Right cardiac atrium (tissue), 5 donors: ENCODE results near the gene TPM4. TPM values are rescaled to one million over a fixed set of nuclear protein-coding genes. Genes with fewer than 3 reads are reported as not detected.

ENCODE experiments used
- ATAC-seq, 2 donors: fragments of 200-7000 bp; cut with Tn5 transposase; one replicate each; pipeline versions ENCODE4 v1.8.0 to v1.9.1; 2020; ENCODE audit warnings: moderate library complexity in 2 of 2, mild to moderate bottlenecking in 1 of 2
- DNase-seq, 3 donors: peaks; one replicate each; pipeline ENCODE4 v3.0.0-alpha.2; 2020
- H3K27ac ChIP-seq: one replicate; pipeline ENCODE4 v1.5.1; 2013; ENCODE audit warnings: mild to moderate bottlenecking, low read length, control low read depth, moderate library complexity
- H3K27me3 ChIP-seq: one replicate; pipeline ENCODE4 v1.6.1; 2013; ENCODE audit not compliant: control insufficient read depth, insufficient read depth
- H3K4me1 ChIP-seq: one replicate; pipeline ENCODE4 v1.6.1; 2013; ENCODE audit warnings: low read length; ENCODE audit not compliant: control insufficient read depth, insufficient read depth
- H3K4me3 ChIP-seq: one replicate; pipeline ENCODE4 v1.5.1; 2013; ENCODE audit warnings: low read length, control low read depth
- H3K9me3 ChIP-seq: one replicate; pipeline ENCODE4 v1.6.1; 2013; ENCODE audit warnings: low read length; ENCODE audit not compliant: control insufficient read depth
- whole genome bisulfite sequencing: extraction: QIAGEN DNeasy Blood & Tissue Kit; methylation state at CpG from one replicate; pipeline ENCODE4 v1.1.7; 2013; 5-methylcytosine and 5-hydroxymethylcytosine counted together
- intact Hi-C, 4 donors: fragments of 100-400 bp; cut with DNase I; formaldehyde crosslinking; loops; one replicate each; pipeline versions ENCODE4 v1.11.0 to v1.14.0; 2022 to 2023
- polyA plus RNA-seq: library from polyadenylated mRNA; stranded (reverse); fragments of 200-250 nt; gene quantifications from one replicate; pipeline ENCODE4 v1.2.3, GENCODE V29; 2013
- total RNA-seq, 4 donors: library from RNA; stranded (reverse); fragmentation: NEBNext Ultra II Directional; extraction: Animal tissue kit (Norgen Biotek cat#: 25700); gene quantifications; one replicate each; pipeline ENCODE4 v1.2.1, GENCODE V29; 2021
- donor health status: healthy with polysubstance abuse.
- donor health status: DM: no; HTN: yes; CAD: no.
- donor health status: DM: no; HTN: no; CAD: no.
- donor health status: DM: no; HTN: yes; CAD: no; lungs with severe emphysema.
- donor health status: DM: yes; HTN: yes; CAD: no.

TPM4 gene
- total and polyA plus RNA-seq, 5 donors: 87.7 to 226 (median 135) TPM

DNA sequence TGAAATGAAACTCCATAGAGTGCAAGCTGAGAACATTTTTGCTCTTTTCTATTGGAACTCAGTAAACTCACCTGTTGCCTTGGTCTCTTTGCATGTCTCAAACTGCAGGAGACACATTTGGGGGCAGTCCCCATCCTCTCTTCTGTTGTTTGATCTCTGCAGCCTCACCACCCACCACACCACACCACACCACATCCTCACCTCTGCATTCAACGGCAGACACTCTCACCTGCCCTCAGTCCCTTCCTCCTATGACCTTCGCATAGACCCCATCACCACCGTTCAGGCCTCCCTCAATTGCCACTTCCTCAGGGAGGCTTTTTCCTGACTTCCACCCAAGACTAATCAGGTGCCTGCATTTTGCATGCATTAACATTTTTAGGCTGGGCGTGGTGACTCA lies 14.4 kb upstream of the TPM4 start:
- Histone ChIP-seq H3K9me3 (no peaks in the 10 kb centered on the region), H3K27ac (no peak overlapping the region), H3K4me3 (no peak overlapping the region), H3K4me1 (no peaks in the 10 kb centered on the region), H3K27me3 (no peaks in the 10 kb centered on the region)
- intact Hi-C loops: loop anchor here in 1 of 4 donors (10.0 kb wide), 1 partner anchor 53 kb away; the partner anchor contains the start of gene RAB8A
- DNase-seq (no peak), ATAC-seq (no peak)
- WGBS: 76% methylated on average over 4 of the region's 4 CpGs

GRCh38 chr19:16062789-16063188 lies 13.5 kb upstream of the TPM4 start:
- no peak overlapping the region for H3K4me3 ChIP-seq
- H3K9me3 ChIP-seq: no peaks in the 10 kb centered on the region
- H3K27ac ChIP-seq: no peak overlapping the region
- DNase-seq (peak in 2 of 3 donors; percentile 78 to 79), ATAC-seq (no peak)
- intact Hi-C loops: loop anchor here in 1 of 4 donors (10.0 kb wide), 1 partner anchor 52 kb away; the partner anchor contains the start of gene RAB8A
- H3K27me3 ChIP-seq: no peaks in the 10 kb centered on the region
- no peaks in the 10 kb centered on the region for H3K4me1 ChIP-seq
- 84% methylated on average over 2 of the region's 2 CpGs for WGBS

GRCh38 chr19:16064209-16064889 lies 11.9 kb upstream of the TPM4 start:
- no peak overlapping the region for H3K4me3 ChIP-seq
- intact Hi-C loops: loop anchor here in 1 of 4 donors (10.0 kb wide), 1 partner anchor 50 kb away; the partner anchor contains the start of gene RAB8A
- no peak for DNase-seq
- no peaks in the 10 kb centered on the region for H3K9me3 ChIP-seq
- no peaks in the 10 kb centered on the region for H3K4me1 ChIP-seq
- no peak overlapping the region for H3K27ac ChIP-seq
- 79% methylated on average over 16 of the region's 16 CpGs for WGBS
- ATAC-seq: no peak
- no peaks in the 10 kb centered on the region for H3K27me3 ChIP-seq

DNA sequence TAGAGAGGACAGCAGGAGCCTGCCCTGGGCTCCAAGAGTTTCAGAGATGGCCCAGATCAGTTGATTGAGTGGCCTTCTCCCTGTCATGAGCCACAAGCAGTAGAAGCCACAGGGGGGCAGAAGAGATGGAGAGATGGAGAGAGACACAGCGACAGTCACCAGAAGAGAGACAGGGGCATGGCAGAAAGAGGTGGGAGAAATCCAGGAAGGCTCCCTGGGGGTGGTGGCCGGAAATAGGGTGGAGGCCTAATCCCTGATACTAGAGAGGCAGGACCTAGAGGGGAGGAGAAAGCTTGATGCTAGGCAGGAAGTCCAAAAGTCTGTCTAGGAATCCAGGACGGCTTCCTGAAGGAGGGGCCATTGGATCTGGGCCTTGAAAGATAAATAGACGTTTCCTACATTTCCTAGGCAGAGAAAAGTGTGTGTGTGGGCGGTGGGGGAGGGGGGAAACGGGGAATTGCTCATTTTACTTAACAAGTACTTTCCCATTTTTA lies 9.6 kb upstream of the TPM4 start:
- H3K27me3 ChIP-seq: no peaks in the 10 kb centered on the region
- intact Hi-C loops: loop anchor here in 1 of 4 donors (10.0 kb wide), 1 partner anchor 48 kb away; the partner anchor contains the start of gene RAB8A
- peak; percentile 62 to 83 for ATAC-seq
- H3K9me3 ChIP-seq: no peaks in the 10 kb centered on the region
- no peak overlapping the region for H3K4me3 ChIP-seq
- DNase-seq: peak in 1 of 3 donors; percentile 55
- H3K27ac ChIP-seq: peak overlapping the region; percentile 34
- WGBS: 38% methylated on average over 6 of the region's 6 CpGs
- H3K4me1 ChIP-seq: no peaks in the 10 kb centered on the region

DNA sequence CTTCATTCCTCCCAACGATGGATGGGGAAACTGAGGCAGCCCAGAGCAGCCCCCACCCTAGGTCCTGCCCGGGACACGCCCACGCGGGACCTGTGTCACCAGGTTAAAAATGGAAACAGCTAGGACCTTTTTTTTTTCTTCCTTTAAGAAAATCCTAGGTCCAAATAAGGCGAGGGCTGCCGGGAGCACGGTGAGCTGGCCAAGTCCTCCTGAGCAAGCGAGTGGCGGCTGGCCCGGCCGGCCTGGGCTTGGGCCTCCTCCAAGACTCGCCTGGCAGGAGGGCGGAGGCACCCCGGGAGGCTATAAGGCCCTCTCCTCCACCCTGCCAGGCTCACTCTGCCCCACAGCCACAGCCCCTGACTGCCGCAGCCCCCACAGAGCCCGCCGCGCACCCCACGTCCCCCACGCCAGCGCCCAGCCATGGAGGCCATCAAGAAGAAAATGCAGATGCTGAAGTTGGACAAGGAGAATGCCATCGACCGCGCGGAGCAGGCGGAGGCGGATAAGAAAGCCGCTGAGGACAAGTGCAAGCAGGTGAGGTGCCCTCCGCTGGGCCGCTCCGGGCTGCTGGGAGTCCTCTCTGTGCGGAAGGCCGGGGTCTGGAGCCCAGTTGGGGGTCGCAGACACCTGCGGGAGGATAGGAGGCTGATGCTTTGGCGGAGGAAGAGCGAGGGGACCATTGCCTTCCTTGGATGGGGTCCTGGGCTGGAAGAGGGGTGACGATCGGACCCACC lies 8.9 kb upstream of the TPM4 start:
- intact Hi-C loops: loop anchor here in 1 of 4 donors (10.0 kb wide), 1 partner anchor 47 kb away; the partner anchor contains the start of gene RAB8A
- DNase-seq: peak; percentile 87 to 90 (median 89)

DNA sequence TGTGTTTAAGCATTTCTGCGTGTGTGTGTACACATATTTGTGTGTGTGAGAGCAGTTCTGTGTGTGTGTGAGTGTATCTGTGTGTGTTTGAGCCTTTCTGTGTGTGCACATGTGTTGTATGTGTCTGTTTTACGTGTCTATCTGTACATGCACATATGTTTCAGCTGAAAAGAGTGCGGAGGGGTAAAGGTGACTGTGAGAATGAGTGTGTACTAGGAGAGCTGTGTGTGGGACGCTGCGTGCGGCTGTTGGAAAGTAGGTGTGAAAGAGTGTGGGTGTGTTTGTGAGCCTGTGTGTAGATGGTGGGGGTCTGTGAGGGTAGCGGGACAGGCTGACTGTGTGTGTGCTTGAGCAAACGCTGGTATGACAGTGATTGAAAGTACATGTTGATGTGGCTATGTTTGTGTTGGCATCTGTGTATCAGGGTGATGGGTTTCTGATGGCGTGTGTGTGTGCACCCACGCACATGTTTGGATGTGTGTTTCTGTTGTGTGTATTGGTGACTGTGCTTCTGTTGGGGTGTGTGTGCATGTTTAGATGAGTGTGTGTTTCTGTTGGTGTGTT lies 7.5 kb upstream of the TPM4 start:
- Histone ChIP-seq H3K4me3 (no peak overlapping the region), H3K4me1 (no peaks in the 10 kb centered on the region), H3K27ac (no peak overlapping the region), H3K27me3 (no peaks in the 10 kb centered on the region), H3K9me3 (no peaks in the 10 kb centered on the region)
- intact Hi-C loops: loop anchor here in 1 of 4 donors (10.0 kb wide), 1 partner anchor 46 kb away; the partner anchor contains the start of gene RAB8A
- DNase-seq (no peak), ATAC-seq (no peak)
- WGBS: 74% methylated on average over 10 of the region's 10 CpGs

More for the DNA sequence above, 8.9 kb upstream of the TPM4 start:
- ATAC-seq: peak; percentile 63 to 73
- Histone ChIP-seq H3K27ac (no peak overlapping the region), H3K4me3 (no peak overlapping the region), H3K9me3 (no peaks in the 10 kb centered on the region), H3K27me3 (no peaks in the 10 kb centered on the region), H3K4me1 (no peaks in the 10 kb centered on the region)
- 67% methylated on average over 40 of the region's 40 CpGs for WGBS

- H3K27me3 ChIP-seq: no peaks in the 10 kb centered on the region
- no peaks in the 10 kb centered on the region for H3K4me1 ChIP-seq
- DNase-seq: no peak
- peak overlapping the region; percentile 6 for H3K27ac ChIP-seq
- no peak overlapping the region for H3K4me3 ChIP-seq
- no peaks in the 10 kb centered on the region for H3K9me3 ChIP-seq
- WGBS: 86% methylated on average over 10 of the region's 10 CpGs
- no peak for ATAC-seq
- intact Hi-C loops: loop anchor here in 1 of 4 donors (10.0 kb wide), 1 partner anchor 45 kb away; the partner anchor contains the start of gene RAB8A
These were observed 6.4 kb upstream of the TPM4 start for GRCh38 chr19:16069813-16070365.

DNA sequence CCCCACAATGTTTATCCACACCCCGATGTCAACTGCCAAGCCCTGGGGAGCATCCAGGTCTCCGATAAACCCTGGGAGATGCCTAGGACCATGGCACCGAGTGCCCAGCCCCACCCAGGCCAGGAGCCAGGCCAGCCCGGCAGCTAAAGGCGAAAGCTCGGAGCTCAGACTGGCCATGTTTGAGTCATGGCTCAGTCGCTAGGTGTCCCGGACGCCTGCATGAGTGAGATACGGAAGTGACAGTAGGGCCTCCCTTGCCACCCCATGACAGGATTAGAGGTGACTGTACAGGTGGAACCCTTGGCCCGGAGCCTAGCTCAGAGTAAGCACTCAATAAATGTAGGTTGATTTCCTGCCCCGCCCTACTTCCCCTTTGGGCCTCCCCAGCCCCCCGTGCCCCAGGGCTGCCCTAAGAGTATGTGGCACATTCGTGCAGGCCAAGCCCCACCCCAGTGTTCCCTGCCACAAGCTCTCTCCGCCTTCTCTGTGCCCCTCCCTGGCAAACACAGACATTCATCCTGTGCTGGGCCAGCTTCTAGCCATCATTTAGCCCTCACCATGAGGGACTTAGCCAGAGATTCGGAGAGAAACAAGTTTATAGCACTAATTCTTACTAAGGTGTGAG lies 5.8 kb upstream of the TPM4 start:
- Histone ChIP-seq H3K27me3 (no peaks in the 10 kb centered on the region), H3K4me3 (no peak overlapping the region), H3K9me3 (no peaks in the 10 kb centered on the region), H3K4me1 (no peaks in the 10 kb centered on the region), H3K27ac (peak overlapping the region; percentile 55)
- DNase-seq (peak; percentile 65 to 85 (median 74)), ATAC-seq (peak; percentile 36 to 46)
- 58% methylated on average over 16 of the region's 16 CpGs for WGBS
- intact Hi-C loops: no loop called here

DNA sequence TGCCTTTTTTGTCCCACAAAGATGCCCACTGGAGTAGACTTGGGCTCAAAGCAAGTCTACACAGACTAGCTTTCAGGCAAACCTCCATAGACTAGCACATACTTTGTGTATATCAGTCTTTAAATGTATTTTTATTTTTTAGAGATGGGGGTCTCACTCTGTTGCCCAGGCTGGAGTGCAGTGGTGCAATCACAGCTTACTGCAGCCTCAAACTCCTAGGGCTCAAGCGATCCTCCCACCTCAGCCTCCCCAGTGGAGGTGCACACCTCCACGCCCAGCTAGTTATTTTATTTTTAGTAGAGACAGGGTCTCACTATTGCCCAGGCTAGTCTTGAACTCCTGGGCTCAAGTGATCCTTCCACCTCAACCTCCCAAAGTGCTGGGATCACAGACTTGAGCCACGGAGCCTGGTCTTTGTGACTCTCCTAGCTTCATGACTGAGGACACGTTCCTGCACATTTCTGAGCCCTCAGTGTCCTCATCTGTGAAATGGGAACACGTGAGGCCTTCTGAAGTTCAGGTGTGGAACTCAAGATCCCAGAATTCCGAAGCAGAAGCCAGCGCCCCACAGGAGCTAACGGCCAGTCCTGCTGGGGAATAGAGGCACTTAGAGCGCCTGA lies 5.1 kb upstream of the TPM4 start:
- Histone ChIP-seq H3K27ac (peak overlapping the region; percentile 55), H3K27me3 (no peaks in the 10 kb centered on the region), H3K4me1 (no peaks in the 10 kb centered on the region), H3K9me3 (no peaks in the 10 kb centered on the region), H3K4me3 (no peak overlapping the region)
- WGBS: 78% methylated on average over 9 of the region's 9 CpGs
- no peak for DNase-seq
- no peak for ATAC-seq
- intact Hi-C loops: no loop called here

DNA sequence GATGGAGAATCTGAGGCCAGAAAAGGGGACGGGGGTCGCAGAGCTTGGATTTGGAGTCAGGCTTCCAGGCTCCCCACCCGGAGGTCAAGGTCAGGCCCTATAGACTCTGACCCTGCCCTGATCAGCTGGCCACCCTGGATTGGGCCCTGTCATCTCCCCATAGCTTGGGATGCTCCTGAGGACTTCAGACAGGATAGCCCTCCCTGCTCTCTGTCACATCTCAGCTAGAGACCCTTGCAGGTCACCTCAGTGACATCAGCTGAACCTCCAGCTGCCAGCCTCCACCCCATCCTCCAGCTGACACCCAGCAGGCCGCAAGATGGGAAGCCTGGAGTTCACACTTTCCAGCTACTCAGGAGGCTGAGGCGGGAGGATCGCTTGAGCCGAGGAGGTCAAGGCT lies 2.8 kb upstream of the TPM4 start:
- no peak overlapping the region for H3K27ac ChIP-seq
- H3K4me1 ChIP-seq: peaks cover 2% of the 10 kb centered on the region
- no peak for DNase-seq
- 92% methylated on average over 7 of the region's 7 CpGs for WGBS
- no peak overlapping the region for H3K4me3 ChIP-seq
- H3K27me3 ChIP-seq: no peaks in the 10 kb centered on the region
- no peak for ATAC-seq
- intact Hi-C loops: no loop called here
- H3K9me3 ChIP-seq: no peaks in the 10 kb centered on the region
